ENCODE measurements around the gene ALK. TPM values are rescaled to one million over a fixed set of nuclear protein-coding genes. Genes with fewer than 3 reads are reported as not detected.

Gene ALK
- polyA plus RNA-seq, 1 of the 3 experiments (the other 2 are of a cell fraction): 0.30 TPM

Small RNA genes within 50 kb of the gene (small RNA-seq; reads per million reads assigned to genes)
- gene RN7SL516P: 0 reads per million in 7 experiments

Other genes starting within 250 kb of the ALK start
- gene YPEL5, start 225.4 kb upstream of the ALK start, polyA plus RNA-seq (2012; rRNA removed): 60.5 and 81.6 TPM in 2 replicates